AG09309 (cell line): ENCODE data around the gene HOXA7.

Experiments
- DNase-seq: peaks from one replicate; pipeline ENCODE4 v3.0.0-alpha.2; 2010; ENCODE audit warnings: low read depth
- H3K4me3 ChIP-seq: 2 replicates; pipeline ENCODE4 v1.5.1; 2011; ENCODE audit warnings: mild to moderate bottlenecking, low read depth, low read length, moderate library complexity; ENCODE audit not compliant: control insufficient read depth
- CTCF ChIP-seq: IDR thresholded peaks from 2 replicates; pipeline ENCODE4 v1.5.1; 2011; ENCODE audit warnings: mild to moderate bottlenecking, low read depth, low read length, inconsistent platforms; ENCODE audit not compliant: insufficient read depth, control insufficient read depth; ENCODE audit errors: missing control alignments

HOXA7 gene

GRCh38 chr7:27143023-27143949 is 13.2 kb downstream of the HOXA7 start, which contains the start of gene HOXA5:
TSS of gene HOXA5 (minus strand) at chr7:27143681. CDS start at chr7:27143607, 74 bp downstream.
- H3K4me3 ChIP-seq: peak within 1 kb of the TSS; percentile 29
- no peak for DNase-seq
- no peak for TF ChIP-seq CTCF

- TF ChIP-seq CTCF: no peak
- no peak for DNase-seq
- H3K4me3 ChIP-seq: peak overlapping the region; percentile 29
Observed at GRCh38 chr7:27142580-27143022, 13.9 kb downstream of the HOXA7 start.

GRCh38 chr7:27141923-27142579 is 14.4 kb downstream of the HOXA7 start:
- no peak for DNase-seq
- no peak for TF ChIP-seq CTCF
- H3K4me3 ChIP-seq: no peak overlapping the region

- no peak for DNase-seq
- TF ChIP-seq CTCF: no peak
- no peak overlapping the region for H3K4me3 ChIP-seq
Observed at GRCh38 chr7:27141137-27141922, 15.1 kb downstream of the HOXA7 start.

- DNase-seq: no peak
- TF ChIP-seq CTCF: no peak
- H3K4me3 ChIP-seq: no peak overlapping the region
Observed at GRCh38 chr7:27140126-27140857, 16.2 kb downstream of the HOXA7 start.
